ENCODE results near the gene LCE4A. TPM values are rescaled to one million over a fixed set of nuclear protein-coding genes. Genes with fewer than 3 reads are reported as not detected.

LCE4A gene
- total RNA-seq, 2 experiments from 2014 or later, result not detected

- Mint-ChIP-seq H3K9me3 (ENCODE audit: low read depth) (peaks cover 5% of the 10 kb centered on the region), H3K4me3 (no peak overlapping the region), H3K36me3 (ENCODE audit: low read depth) (no peaks in the 10 kb centered on the region), H3K27ac (no peak overlapping the region), H3K4me1 (no peaks in the 10 kb centered on the region), H3K27me3 (peaks cover 10% of the 10 kb centered on the region)
- no peak for ATAC-seq
- POLR2A ChIA-PET, result no interaction called here
- no peak for DNase-seq
- CTCF ChIA-PET, result no interaction called here
- intact Hi-C loops (cut with DNase I, micrococcal nuclease), result no loop called here
Measured at GRCh38 chr1:152699746-152700145, 8.2 kb upstream of the LCE4A start.

GRCh38 chr1:152718238-152718637 is 10.3 kb downstream of the LCE4A start:
- H3K36me3 Mint-ChIP-seq (ENCODE audit: low read depth), result no peaks in the 10 kb centered on the region
- DNase-seq, result no peak
- H3K9me3 Mint-ChIP-seq (ENCODE audit: low read depth), result peaks cover 2% of the 10 kb centered on the region
- H3K27ac Mint-ChIP-seq, result no peak overlapping the region
- H3K4me3 Mint-ChIP-seq, result no peak overlapping the region
- no peaks in the 10 kb centered on the region for H3K4me1 Mint-ChIP-seq
- ChIA-PET CTCF (interaction anchor here (0.7 kb wide), 1 partner anchor 16 kb away, joined by 3 read pairs; no protein-coding TSS in a partner anchor), POLR2A (no interaction called here)
- peaks cover 3% of the 10 kb centered on the region for H3K27me3 Mint-ChIP-seq
- intact Hi-C loops (cut with DNase I, micrococcal nuclease), result no loop called here
- no peak for ATAC-seq

- intact Hi-C loops (cut with DNase I, micrococcal nuclease), result no loop called here
- Mint-ChIP-seq H3K4me3 (no peak overlapping the region), H3K27ac (no peak overlapping the region), H3K9me3 (ENCODE audit: low read depth) (no peaks in the 10 kb centered on the region), H3K27me3 (peaks cover 8% of the 10 kb centered on the region), H3K4me1 (no peaks in the 10 kb centered on the region), H3K36me3 (ENCODE audit: low read depth) (no peaks in the 10 kb centered on the region)
- ATAC-seq (no peak), DNase-seq (no peak)
- CTCF ChIA-PET, result interaction anchor here (0.6 to 1.7 kb wide), 3 partner anchors 73 to 503 kb away, joined by 3 to 6 read pairs (median 3); no protein-coding TSS in a partner anchor
- POLR2A ChIA-PET, result no interaction called here
Measured at GRCh38 chr1:152725261-152725660, 17.3 kb downstream of the LCE4A start.

- Mint-ChIP-seq H3K27me3 (peaks cover 13% of the 10 kb centered on the region), H3K27ac (no peak overlapping the region), H3K4me1 (no peaks in the 10 kb centered on the region), H3K4me3 (no peak overlapping the region), H3K9me3 (ENCODE audit: low read depth) (no peaks in the 10 kb centered on the region), H3K36me3 (ENCODE audit: low read depth) (no peaks in the 10 kb centered on the region)
- DNase-seq, result no peak
- no peak for ATAC-seq
- ChIA-PET POLR2A (no interaction called here), CTCF (no interaction called here)
- intact Hi-C loops (cut with DNase I, micrococcal nuclease), result no loop called here
Measured at GRCh38 chr1:152728986-152729385, 21.0 kb downstream of the LCE4A start.

- intact Hi-C loops (cut with DNase I, micrococcal nuclease), result no loop called here
- no peak for DNase-seq
- no peaks in the 10 kb centered on the region for H3K9me3 Mint-ChIP-seq (ENCODE audit: low read depth)
- no peak for ATAC-seq
- peaks cover 27% of the 10 kb centered on the region for H3K27me3 Mint-ChIP-seq
- POLR2A ChIA-PET, result no interaction called here
- no peak overlapping the region for H3K4me3 Mint-ChIP-seq
- H3K27ac Mint-ChIP-seq, result no peak overlapping the region
- no peaks in the 10 kb centered on the region for H3K4me1 Mint-ChIP-seq
- CTCF ChIA-PET, result interaction anchor here (0.6 to 0.9 kb wide), 2 partner anchors 18 to 49 kb away, joined by 3 read pairs; no protein-coding TSS in a partner anchor
- H3K36me3 Mint-ChIP-seq (ENCODE audit: low read depth), result no peaks in the 10 kb centered on the region
Measured at GRCh38 chr1:152735648-152736047, 27.7 kb downstream of the LCE4A start.

GRCh38 chr1:152737997-152738396 is 30.0 kb downstream of the LCE4A start:
- POLR2A ChIA-PET, result no interaction called here
- H3K27ac Mint-ChIP-seq, result no peak overlapping the region
- intact Hi-C loops (cut with DNase I, micrococcal nuclease), result no loop called here
- H3K27me3 Mint-ChIP-seq, result peaks cover 27% of the 10 kb centered on the region
- no peaks in the 10 kb centered on the region for H3K9me3 Mint-ChIP-seq (ENCODE audit: low read depth)
- no peaks in the 10 kb centered on the region for H3K36me3 Mint-ChIP-seq (ENCODE audit: low read depth)
- CTCF ChIA-PET, result no interaction called here
- no peaks in the 10 kb centered on the region for H3K4me1 Mint-ChIP-seq
- no peak overlapping the region for H3K4me3 Mint-ChIP-seq
- DNase-seq (no peak), ATAC-seq (no peak)

- ATAC-seq (no peak), DNase-seq (no peak)
- intact Hi-C loops (cut with DNase I, micrococcal nuclease), result no loop called here
- Mint-ChIP-seq H3K27ac (no peak overlapping the region), H3K27me3 (peaks cover 30% of the 10 kb centered on the region), H3K4me1 (no peaks in the 10 kb centered on the region), H3K9me3 (ENCODE audit: low read depth) (no peaks in the 10 kb centered on the region), H3K4me3 (no peak overlapping the region), H3K36me3 (ENCODE audit: low read depth) (no peaks in the 10 kb centered on the region)
- CTCF ChIA-PET, result no interaction called here
- POLR2A ChIA-PET, result no interaction called here
Measured at GRCh38 chr1:152739841-152740240, 31.9 kb downstream of the LCE4A start.

GRCh38 chr1:152741656-152742055 is 33.7 kb downstream of the LCE4A start:
- Mint-ChIP-seq H3K27ac (no peak overlapping the region), H3K9me3 (ENCODE audit: low read depth) (no peaks in the 10 kb centered on the region), H3K27me3 (peaks cover 22% of the 10 kb centered on the region), H3K4me3 (no peak overlapping the region), H3K36me3 (ENCODE audit: low read depth) (no peaks in the 10 kb centered on the region), H3K4me1 (no peaks in the 10 kb centered on the region)
- CTCF ChIA-PET, result interaction anchor here (0.6 kb wide), 1 partner anchor 213 kb away, joined by 4 read pairs; no protein-coding TSS in a partner anchor
- no peak for ATAC-seq
- intact Hi-C loops (cut with DNase I, micrococcal nuclease), result no loop called here
- POLR2A ChIA-PET, result no interaction called here
- DNase-seq, result no peak

- ChIA-PET POLR2A (no interaction called here), CTCF (interaction anchor here (0.6 to 0.7 kb wide), 4 partner anchors 100 to 370 kb away, joined by 3 to 7 read pairs (median 3); no protein-coding TSS in a partner anchor)
- ATAC-seq, result no peak
Measured at GRCh38 chr1:152743371-152744145, 35.6 kb downstream of the LCE4A start.

GRCh38 chr1:152745289-152745704 is 37.3 kb downstream of the LCE4A start:
- intact Hi-C loops (cut with DNase I, micrococcal nuclease), result no loop called here
- no peak for DNase-seq
- Mint-ChIP-seq H3K27ac (no peak overlapping the region), H3K27me3 (peaks cover 24% of the 10 kb centered on the region), H3K4me1 (no peaks in the 10 kb centered on the region), H3K9me3 (ENCODE audit: low read depth) (no peaks in the 10 kb centered on the region), H3K4me3 (no peak overlapping the region), H3K36me3 (ENCODE audit: low read depth) (no peaks in the 10 kb centered on the region)
- no peak for ATAC-seq
- POLR2A ChIA-PET, result no interaction called here
- CTCF ChIA-PET, result no interaction called here

More at GRCh38 chr1:152743371-152744145, 35.6 kb downstream of the LCE4A start:
- no peaks in the 10 kb centered on the region for H3K4me1 Mint-ChIP-seq
- intact Hi-C loops (cut with DNase I, micrococcal nuclease), result no loop called here
- no peaks in the 10 kb centered on the region for H3K9me3 Mint-ChIP-seq (ENCODE audit: low read depth)
- no peak overlapping the region for H3K27ac Mint-ChIP-seq
- H3K36me3 Mint-ChIP-seq (ENCODE audit: low read depth), result no peaks in the 10 kb centered on the region
- H3K27me3 Mint-ChIP-seq, result peaks cover 23% of the 10 kb centered on the region
- DNase-seq, result no peak
- no peak overlapping the region for H3K4me3 Mint-ChIP-seq

GRCh38 chr1:152745765-152746444 is 37.9 kb downstream of the LCE4A start:
- CTCF ChIA-PET, result no interaction called here
- POLR2A ChIA-PET, result no interaction called here
- ATAC-seq (no peak), DNase-seq (no peak)
- H3K27me3 Mint-ChIP-seq, result peaks cover 29% of the 10 kb centered on the region
- no peak overlapping the region for H3K27ac Mint-ChIP-seq
- no peaks in the 10 kb centered on the region for H3K36me3 Mint-ChIP-seq (ENCODE audit: low read depth)
- no peak overlapping the region for H3K4me3 Mint-ChIP-seq
- H3K9me3 Mint-ChIP-seq (ENCODE audit: low read depth), result no peaks in the 10 kb centered on the region
- no peaks in the 10 kb centered on the region for H3K4me1 Mint-ChIP-seq
- intact Hi-C loops (cut with DNase I, micrococcal nuclease), result no loop called here

- ChIA-PET POLR2A (no interaction called here), CTCF (no interaction called here)
- Mint-ChIP-seq H3K4me3 (no peak overlapping the region), H3K9me3 (ENCODE audit: low read depth) (no peaks in the 10 kb centered on the region), H3K27ac (no peak overlapping the region), H3K4me1 (peaks cover 2% of the 10 kb centered on the region), H3K27me3 (peaks cover 37% of the 10 kb centered on the region), H3K36me3 (ENCODE audit: low read depth) (no peaks in the 10 kb centered on the region)
- DNase-seq, result no peak
- no peak for ATAC-seq
- intact Hi-C loops (cut with DNase I, micrococcal nuclease), result no loop called here
Measured at GRCh38 chr1:152747831-152748230, 39.9 kb downstream of the LCE4A start.
